HUDEP-2 (cell line): ENCODE measurements around the gene TMEM97.
A peak's percentile ranks its signal among the peaks of the same experiment; 100 is the strongest.

Experiments used
- DNase-seq, 76 experiments: peaks; one replicate each; lab custom pipeline; 2025; ENCODE audit not compliant: unreplicated experiment in 76 of 76; lab: John Stamatoyannopoulos, UW

The TMEM97 gene

GRCh38 chr17:28315846-28316705 lies 2.9 kb upstream of the TMEM97 start:
- DNase-seq = no peak

- DNase-seq = no peak
These were observed 1.7 kb upstream of the TMEM97 start for GRCh38 chr17:28317099-28317965.

DNA sequence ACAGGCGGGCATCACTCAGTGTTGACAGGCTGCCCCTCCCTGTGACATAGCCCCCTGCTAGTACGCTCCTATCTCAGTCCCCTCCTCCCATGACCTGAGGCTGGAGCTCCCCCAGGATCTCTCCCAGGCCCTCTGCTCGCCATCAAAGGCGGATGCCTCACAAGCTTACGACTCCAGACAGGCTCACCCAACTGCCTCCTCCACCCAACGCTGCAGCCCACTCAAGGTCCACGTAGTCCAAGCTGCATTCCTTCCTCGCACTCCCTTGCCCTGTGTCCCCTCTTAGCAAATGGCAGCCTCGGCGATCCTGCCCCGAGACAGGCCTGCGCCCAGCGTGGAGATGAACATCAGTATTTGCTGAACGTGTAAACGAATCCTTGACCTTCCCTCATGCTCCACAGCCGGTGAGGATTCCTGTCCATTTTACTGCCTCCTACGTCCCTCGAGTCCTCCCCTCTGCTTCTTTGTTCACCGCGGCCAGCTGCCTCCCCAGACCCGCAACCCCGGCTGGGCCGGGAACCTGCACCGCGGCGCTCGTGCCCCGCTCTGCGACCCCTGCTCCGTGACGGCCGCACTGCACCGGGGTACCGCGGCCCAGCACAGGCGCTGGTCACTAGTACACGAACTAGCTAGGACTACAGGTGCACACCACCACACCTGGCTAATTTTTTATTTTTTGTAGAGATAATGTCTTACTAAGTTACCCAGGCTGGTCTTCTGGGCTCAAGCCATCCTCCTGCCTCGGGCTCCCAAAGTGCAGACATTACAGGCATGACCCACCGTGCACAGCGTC lies 838 bp upstream of the TMEM97 start:
- peak in 24 of 76 experiments; percentile 4 to 82 (median 26) for DNase-seq

- DNase-seq = no peak
These were observed 567 bp downstream of the TMEM97 start for GRCh38 chr17:28319598-28319935.

- peak in 1 of 76 experiments; percentile 7 for DNase-seq
These were observed 1.4 kb downstream of the TMEM97 start for GRCh38 chr17:28320215-28321061.

GRCh38 chr17:28324267-28324745 lies 5.3 kb downstream of the TMEM97 start:
- DNase-seq = no peak

GRCh38 chr17:28324781-28325180 lies 5.8 kb downstream of the TMEM97 start:
- DNase-seq = no peak

- DNase-seq = no peak
These were observed 6.2 kb downstream of the TMEM97 start for GRCh38 chr17:28325211-28325610.

- no peak for DNase-seq
These were observed 7.1 kb downstream of the TMEM97 start for GRCh38 chr17:28326114-28326513.

GRCh38 chr17:28327031-28327607 lies 8.1 kb downstream of the TMEM97 start:
- DNase-seq = no peak

DNA sequence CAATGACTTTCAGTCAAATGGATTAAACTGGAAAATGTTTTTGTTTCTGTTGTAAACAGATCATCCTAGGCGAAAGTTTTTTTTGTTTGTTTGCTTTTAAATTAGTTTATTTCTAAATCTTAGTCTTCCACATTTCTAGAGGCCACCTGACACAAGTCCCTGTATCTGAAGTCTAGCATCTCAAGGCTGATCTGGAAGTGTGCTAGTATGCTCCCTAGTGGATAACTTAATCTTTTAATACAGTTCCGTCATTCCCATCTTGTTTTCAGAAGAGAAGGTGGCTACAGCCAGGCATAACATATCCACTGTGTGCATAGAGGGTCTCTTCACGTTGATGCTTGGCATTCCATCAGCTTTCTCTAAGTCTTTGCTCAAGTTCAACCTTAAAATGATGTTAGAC lies 8.7 kb downstream of the TMEM97 start:
- no peak for DNase-seq

GRCh38 chr17:28328325-28328724 lies 9.3 kb downstream of the TMEM97 start:
- no peak for DNase-seq

DNA sequence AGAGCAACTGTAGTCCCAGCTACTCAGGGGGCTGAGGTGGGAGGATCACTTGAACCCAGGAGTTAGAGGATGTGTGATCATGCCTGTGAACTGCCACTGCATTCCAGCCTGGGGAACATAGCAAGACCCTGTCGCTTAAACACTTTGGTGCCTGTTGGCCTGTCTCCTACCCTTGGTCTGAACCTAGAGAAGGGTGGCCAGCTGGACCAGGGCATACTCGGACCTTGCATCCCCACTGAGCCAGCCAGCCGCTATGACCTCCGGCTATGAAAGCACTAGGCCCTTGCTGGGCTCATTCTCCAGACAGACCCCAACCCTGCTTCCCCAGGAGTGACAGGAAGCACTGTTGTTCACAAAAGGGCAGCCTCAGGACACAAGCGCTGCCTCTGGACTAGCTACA lies 11.7 kb downstream of the TMEM97 start:
- DNase-seq = no peak

DNA sequence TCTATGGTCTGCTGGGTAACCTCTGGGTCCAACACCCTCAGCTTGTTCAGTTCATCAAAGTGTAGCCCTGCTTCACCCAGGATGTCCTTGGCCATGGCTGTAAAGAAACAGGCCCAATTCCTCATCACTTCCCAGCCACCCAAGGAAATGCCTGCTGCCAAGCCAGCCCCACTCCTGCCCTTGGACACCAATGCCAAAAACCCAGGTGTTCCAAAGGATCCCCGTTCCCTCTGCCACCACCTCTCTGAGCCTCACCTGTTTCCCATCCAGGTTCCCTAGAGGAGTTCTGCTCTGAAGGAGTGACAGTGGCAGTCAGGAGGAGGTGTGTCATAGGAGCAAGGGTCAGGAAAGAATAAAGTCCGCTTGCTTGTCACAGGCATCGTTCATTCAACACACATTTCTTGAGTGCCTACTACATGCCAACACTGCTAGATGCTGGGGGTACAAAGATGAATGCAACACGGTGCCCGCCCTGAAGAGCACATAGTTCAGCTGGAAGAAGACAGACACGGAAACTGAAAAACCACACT lies 13.0 kb downstream of the TMEM97 start:
- no peak for DNase-seq

DNA sequence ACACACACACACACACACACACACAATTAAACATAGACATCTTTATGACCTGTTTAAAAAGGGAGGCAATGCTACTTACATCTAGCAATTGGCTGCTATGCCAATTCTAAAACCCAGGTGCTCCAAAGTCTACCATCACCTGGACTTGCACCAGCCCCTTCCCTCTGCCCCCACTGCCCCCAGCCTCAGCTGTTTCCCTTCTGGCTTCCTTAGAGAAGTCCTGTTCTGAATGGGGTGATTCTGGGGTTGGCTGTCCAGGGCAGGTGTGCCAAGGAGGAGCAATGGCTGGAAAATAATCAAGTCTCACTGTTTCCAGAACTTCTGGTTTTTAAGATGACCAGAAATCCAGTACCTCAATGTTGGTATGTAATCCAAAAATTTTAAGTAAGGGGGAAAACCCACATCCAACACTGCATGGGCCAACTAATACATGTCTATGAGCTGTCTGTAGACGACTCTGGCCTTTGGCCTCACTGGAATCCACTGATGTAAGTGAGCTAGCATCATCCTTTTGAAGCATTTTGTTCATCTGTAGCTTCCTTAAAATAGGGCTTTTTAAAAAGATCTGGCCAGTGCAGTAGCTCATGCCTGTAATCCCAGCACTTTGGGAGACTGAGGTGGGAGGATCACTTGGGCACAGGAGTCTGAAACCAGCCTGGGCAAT lies 14.2 kb downstream of the TMEM97 start:
- DNase-seq = no peak

GRCh38 chr17:28334171-28334570 lies 15.2 kb downstream of the TMEM97 start:
- no peak for DNase-seq

DNA sequence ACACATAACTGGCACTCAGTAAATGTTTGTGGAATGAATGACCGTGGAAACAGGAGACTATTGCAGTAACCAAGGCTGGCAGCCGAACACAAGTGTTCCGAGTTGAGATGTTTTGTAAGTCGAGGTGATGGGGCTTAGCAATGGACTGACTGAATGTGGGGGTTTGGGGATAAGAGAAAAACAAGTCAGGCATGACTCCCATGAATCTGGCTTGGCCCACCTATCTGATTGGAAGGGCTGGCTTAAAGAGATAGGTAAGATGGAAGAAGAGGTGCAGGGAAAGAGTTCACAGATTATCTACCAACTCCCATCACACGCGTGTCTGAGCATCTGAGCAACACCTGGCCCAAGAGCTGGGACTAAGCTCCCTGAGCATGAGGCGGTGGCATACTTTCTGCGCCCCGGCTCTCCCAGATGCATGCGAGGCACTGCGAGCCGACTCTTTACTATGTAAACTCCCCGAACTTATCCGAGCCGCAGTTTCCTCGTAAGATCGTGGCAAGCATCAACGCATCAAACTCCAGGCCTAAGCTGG lies 15.7 kb downstream of the TMEM97 start:
- no peak for DNase-seq

DNA sequence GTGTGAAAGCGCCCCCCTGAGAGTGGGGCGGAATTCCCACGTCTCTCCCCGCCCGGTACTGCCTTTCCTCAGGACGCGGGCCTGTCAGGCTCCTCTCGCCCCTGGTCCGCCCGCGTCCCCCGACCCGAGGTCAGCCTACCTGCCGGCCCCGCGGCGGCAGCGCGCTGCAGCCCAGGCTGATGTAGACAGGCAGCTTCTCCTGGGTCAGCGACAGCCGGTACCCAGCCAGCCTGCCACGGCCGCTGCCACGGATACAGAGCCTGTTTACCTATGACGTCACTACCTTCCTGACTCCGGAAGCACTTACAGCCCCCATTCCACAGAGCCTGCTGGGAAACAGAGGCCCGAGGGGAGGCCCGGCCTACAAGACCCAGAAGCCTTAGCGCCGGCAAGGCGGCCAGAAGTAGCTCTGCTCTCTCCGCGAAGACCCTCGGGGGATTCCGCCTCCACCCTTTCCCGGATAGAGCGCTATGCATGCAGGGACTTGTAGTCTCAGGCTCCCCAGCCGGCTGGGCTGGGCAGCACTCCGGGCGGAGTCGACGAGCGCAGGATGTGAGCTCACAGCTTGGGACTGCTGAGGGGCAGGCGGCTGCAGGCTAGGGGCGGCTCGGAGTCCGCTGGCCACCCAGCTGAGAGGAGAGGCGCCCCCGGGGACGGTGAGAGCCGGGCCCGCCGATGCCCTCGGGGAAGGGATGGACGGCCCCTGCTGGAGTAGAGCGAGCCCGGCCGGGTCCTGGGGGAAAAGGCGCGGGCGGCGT lies 16.4 kb downstream of the TMEM97 start, which contains the start of the genes IFT20 and TNFAIP1:
Gene IFT20 (minus strand): TSS at position 272 of the 758 bp plus-strand sequence. CDS start 3,487 bp downstream, outside the sequence.
Gene TNFAIP1 (plus strand): TSS at position 561 of the 758 bp plus-strand sequence. CDS start 3,761 bp downstream, outside the sequence.
- peak in 75 of 76 experiments; percentile 59 to 99 (median 96) for DNase-seq
